HG02973 (cell line): ENCODE results near the gene POLQ.
"Not testable (repeated sequence)": the region's sequence is repeated elsewhere in the genome, so short reads cannot be mapped to it uniquely, and the experiment has no call there.

Experiments
- ATAC-seq: cut with Tn5 transposase; IDR thresholded peaks from one replicate; pipeline ENCODE4 v1.9.1; 2021; ENCODE audit warnings: moderate library complexity; ENCODE audit not compliant: unreplicated experiment

Gene POLQ

GRCh38 chr3:121545574-121546455, at the start of gene POLQ:
Gene POLQ, minus strand, starts transcription at chr3:121545988. Its CDS starts 111 bp downstream, at chr3:121545877.
- peak; percentile 70 for ATAC-seq

- no peak for ATAC-seq
Measured at GRCh38 chr3:121594850-121595249, 49.1 kb upstream of the POLQ start.

- not testable (repeated sequence) for ATAC-seq
Measured at GRCh38 chr3:121593806-121594205, 48.0 kb upstream of the POLQ start.

GRCh38 chr3:121592856-121593702, 47.3 kb upstream of the POLQ start, which contains the start of gene FBXO40:
Gene FBXO40, plus strand, starts transcription at chr3:121593379. Its CDS starts 27,197 bp downstream, at chr3:121620576.
- ATAC-seq = no peak

GRCh38 chr3:121584418-121584817, 38.6 kb upstream of the POLQ start:
- no peak for ATAC-seq

GRCh38 chr3:121581691-121582090, 35.9 kb upstream of the POLQ start:
- ATAC-seq = no peak

GRCh38 chr3:121574449-121574848, 28.7 kb upstream of the POLQ start:
- no peak for ATAC-seq

- no peak for ATAC-seq
Measured at GRCh38 chr3:121567649-121568048, 21.9 kb upstream of the POLQ start, which contains the start of gene ARGFX. Gene ARGFX, plus strand, starts transcription at chr3:121567949. Its CDS starts 2,765 bp downstream, at chr3:121570714.

GRCh38 chr3:121566773-121567172, 21.0 kb upstream of the POLQ start:
- no peak for ATAC-seq

GRCh38 chr3:121562148-121562547, 16.4 kb upstream of the POLQ start:
- no peak for ATAC-seq

GRCh38 chr3:121557426-121557934, 11.7 kb upstream of the POLQ start:
- no peak for ATAC-seq

- no peak for ATAC-seq
Measured at GRCh38 chr3:121552797-121553196, 7.0 kb upstream of the POLQ start.

- no peak for ATAC-seq
Measured at GRCh38 chr3:121552379-121552778, 6.6 kb upstream of the POLQ start.

- peak; percentile 1 for ATAC-seq
Measured at GRCh38 chr3:121545049-121545573, 677 bp downstream of the POLQ start.

- ATAC-seq = no peak
Measured at GRCh38 chr3:121542924-121543323, 2.9 kb downstream of the POLQ start.

GRCh38 chr3:121531269-121531668, 14.5 kb downstream of the POLQ start:
- ATAC-seq = no peak

GRCh38 chr3:121529308-121529707, 16.5 kb downstream of the POLQ start:
- ATAC-seq = no peak

- ATAC-seq = no peak
Measured at GRCh38 chr3:121520510-121520909, 25.3 kb downstream of the POLQ start.

- ATAC-seq = no peak
Measured at GRCh38 chr3:121517953-121518655, 27.7 kb downstream of the POLQ start.

GRCh38 chr3:121515862-121516261, 29.9 kb downstream of the POLQ start:
- no peak for ATAC-seq
